Pancreas (tissue), 10 donors: ENCODE results near the gene SMYD3. TPM values are rescaled to one million over a fixed set of nuclear protein-coding genes. Genes with fewer than 3 reads are reported as not detected.

ENCODE experiments used
- ATAC-seq, 4 donors: fragments of 200-7000 bp; cut with Tn5 transposase; one replicate each; pipeline versions ENCODE4 v1.8.0 to v1.9.1; 2020; ENCODE audit warnings: mild to moderate bottlenecking in 4 of 4, moderate library complexity in 4 of 4
- DNase-seq, 6 donors: peaks; one replicate each; pipeline ENCODE4 v3.0.0-alpha.2; 2020
- FAIRE-seq: peaks from 2 replicates; lab custom pipeline; 2012; peaks lifted over from hg19 to GRCh38; lab: Jason Lieb, UNC
- H3K27ac ChIP-seq, 4 donors: fragments of 200-600 bp; sonication (generic); 1 replicate in 3 of 4; 2 replicates in 1 of 4; pipeline versions ENCODE4 v1.5.0 to v1.8.0; 2020
- H3K27me3 ChIP-seq, 4 donors: fragments of 200-600 bp; one replicate each; pipeline ENCODE4 v1.8.0; 2021
- H3K36me3 ChIP-seq, 3 donors: fragments of 200-600 bp; sonication (generic) in 1 of 3; one replicate each; pipeline versions ENCODE4 v1.5.0 to v1.8.0; 2020 to 2021
- H3K4me1 ChIP-seq, 3 donors: fragments of 200-600 bp; one replicate each; pipeline ENCODE4 v1.8.0; 2021
- H3K4me3 ChIP-seq, 4 donors: fragments of 200-600 bp; sonication (generic) in 2 of 4; one replicate each; pipeline versions ENCODE4 v1.5.0 to v1.8.0; 2020 to 2021
- H3K9me3 ChIP-seq, 4 donors: fragments of 200-600 bp; one replicate each; pipeline ENCODE4 v1.8.0; 2021
- WGBS, 2 donors: extraction: QIAGEN DNeasy Blood & Tissue Kit; methylation state at CpG; one replicate each; pipeline ENCODE4 v1.1.7; 2013; 5-methylcytosine and 5-hydroxymethylcytosine counted together
- intact Hi-C, 3 donors: fragments of 100-400 bp; cut with DNase I; formaldehyde crosslinking; loops; one replicate each; pipeline versions ENCODE4 v1.11.1 to v1.14.2; 2022
- polyA plus RNA-seq, 2 donors: library from polyadenylated mRNA; stranded (reverse); fragments of 200-250 nt; gene quantifications; one replicate each; pipeline ENCODE4 v1.2.3, GENCODE V29; 2013
- total RNA-seq, 6 donors: library from RNA; stranded (reverse); fragmentation: NEBNext Ultra II Directional in 4 of 6; extraction: Animal tissue kit (Norgen Biotek cat#: 25700) in 4 of 6; gene quantifications; one replicate each; pipeline versions ENCODE4 v1.2.1 to v1.2.4, GENCODE V29; 2021 to 2023
- TF ChIP-seq, protein P1 (sequence below), 4 donors: fragments of 200-600 bp; sonication (generic) in 3 of 4; IDR thresholded peaks; one replicate each; pipeline versions ENCODE4 v1.5.0 to v1.8.0; 2021; ENCODE audit warnings: antibody characterized with exemption in 4 of 4
- donor health status: healthy with polysubstance abuse.
- donor health status: DM: no; HTN: no; CAD: no; lungs with moderate emphysema.
- donor health status: DM: no; HTN: no; CAD: no.
- donor health status: control.
- donor health status: control.
- donor health status: Bipolar disorder and iron deficiency.
- donor health status: DM: yes; HTN: yes; CAD: no.
- donor health status: DM: no; HTN: no; CAD: no.
- donor health status: DM: no; HTN: no; CAD: no.
- donor health status: DM: yes; HTN: yes; CAD: no.

SMYD3 gene
- total and polyA plus RNA-seq, 8 donors: 4.6 to 10.5 (median 6.7) TPM

DNA sequence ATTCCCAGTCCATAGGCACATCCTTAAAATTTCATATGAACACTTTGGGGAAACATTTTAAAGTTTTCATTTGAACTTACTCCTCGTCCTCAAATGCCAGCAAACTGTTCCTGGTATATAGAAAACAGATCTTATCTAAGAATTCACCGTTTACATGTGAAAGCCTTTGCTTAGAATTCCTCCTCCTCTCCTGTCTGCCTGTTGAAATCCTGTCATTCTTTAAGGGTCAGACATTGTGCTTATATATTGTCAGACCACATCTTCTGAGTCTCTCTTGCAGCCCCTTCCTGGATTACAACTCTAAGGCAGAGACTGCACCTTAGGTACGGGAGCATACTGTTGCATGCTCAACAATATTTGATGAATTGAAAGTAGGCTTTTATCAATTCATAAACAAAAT lies 239.7 kb downstream of the SMYD3 start:
- FAIRE-seq (no peak), DNase-seq (no peak), ATAC-seq (no peak)
- TF ChIP-seq, protein P1, sequence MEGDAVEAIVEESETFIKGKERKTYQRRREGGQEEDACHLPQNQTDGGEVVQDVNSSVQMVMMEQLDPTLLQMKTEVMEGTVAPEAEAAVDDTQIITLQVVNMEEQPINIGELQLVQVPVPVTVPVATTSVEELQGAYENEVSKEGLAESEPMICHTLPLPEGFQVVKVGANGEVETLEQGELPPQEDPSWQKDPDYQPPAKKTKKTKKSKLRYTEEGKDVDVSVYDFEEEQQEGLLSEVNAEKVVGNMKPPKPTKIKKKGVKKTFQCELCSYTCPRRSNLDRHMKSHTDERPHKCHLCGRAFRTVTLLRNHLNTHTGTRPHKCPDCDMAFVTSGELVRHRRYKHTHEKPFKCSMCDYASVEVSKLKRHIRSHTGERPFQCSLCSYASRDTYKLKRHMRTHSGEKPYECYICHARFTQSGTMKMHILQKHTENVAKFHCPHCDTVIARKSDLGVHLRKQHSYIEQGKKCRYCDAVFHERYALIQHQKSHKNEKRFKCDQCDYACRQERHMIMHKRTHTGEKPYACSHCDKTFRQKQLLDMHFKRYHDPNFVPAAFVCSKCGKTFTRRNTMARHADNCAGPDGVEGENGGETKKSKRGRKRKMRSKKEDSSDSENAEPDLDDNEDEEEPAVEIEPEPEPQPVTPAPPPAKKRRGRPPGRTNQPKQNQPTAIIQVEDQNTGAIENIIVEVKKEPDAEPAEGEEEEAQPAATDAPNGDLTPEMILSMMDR (IDR thresholded peaks at IDR 0.05): no peak
- Histone ChIP-seq H3K36me3 (no peaks in the 10 kb centered on the region), H3K9me3 (no peaks in the 10 kb centered on the region), H3K27ac (no peak overlapping the region), H3K4me1 (no peaks in the 10 kb centered on the region), H3K4me3 (no peak overlapping the region), H3K27me3 (no peaks in the 10 kb centered on the region)
- intact Hi-C loops: no loop called here
- 80 to 81% methylated on average over 3 of the region's 3 CpGs for WGBS, 2 donors

GRCh38 chr1:246265481-246265880 lies 241.6 kb downstream of the SMYD3 start:
- Histone ChIP-seq H3K27ac (no peak overlapping the region), H3K4me1 (no peaks in the 10 kb centered on the region), H3K27me3 (no peaks in the 10 kb centered on the region), H3K4me3 (no peak overlapping the region), H3K36me3 (no peaks in the 10 kb centered on the region), H3K9me3 (no peaks in the 10 kb centered on the region)
- TF ChIP-seq, protein P1 (IDR thresholded peaks at IDR 0.05): no peak
- FAIRE-seq: no peak
- 92 to 98% methylated on average over 2 of the region's 2 CpGs for WGBS, 2 donors
- no peak for ATAC-seq
- no peak for DNase-seq
- intact Hi-C loops: no loop called here

GRCh38 chr1:246262281-246262680 lies 244.8 kb downstream of the SMYD3 start:
- H3K9me3 ChIP-seq: no peaks in the 10 kb centered on the region
- WGBS, 2 donors: 66 to 68% methylated on average over 6 of the region's 6 CpGs
- intact Hi-C loops: no loop called here
- H3K27me3 ChIP-seq: no peaks in the 10 kb centered on the region
- no peak for ATAC-seq
- no peak for FAIRE-seq
- TF ChIP-seq, protein P1 (IDR thresholded peaks at IDR 0.05): no peak
- no peak for DNase-seq
- no peaks in the 10 kb centered on the region for H3K4me1 ChIP-seq
- H3K36me3 ChIP-seq: no peaks in the 10 kb centered on the region
- H3K4me3 ChIP-seq: no peak overlapping the region
- no peak overlapping the region for H3K27ac ChIP-seq

GRCh38 chr1:246261639-246262038 lies 245.4 kb downstream of the SMYD3 start:
- TF ChIP-seq, protein P1 (IDR thresholded peaks at IDR 0.05): no peak
- Histone ChIP-seq H3K27ac (no peak overlapping the region), H3K27me3 (no peaks in the 10 kb centered on the region), H3K4me3 (no peak overlapping the region), H3K36me3 (no peaks in the 10 kb centered on the region), H3K9me3 (no peaks in the 10 kb centered on the region), H3K4me1 (no peaks in the 10 kb centered on the region)
- FAIRE-seq: no peak
- ATAC-seq: no peak
- intact Hi-C loops: no loop called here
- DNase-seq: no peak
- WGBS, 2 donors: 78 to 79% methylated on average over 3 of the region's 3 CpGs

- FAIRE-seq (no peak), DNase-seq (no peak), ATAC-seq (no peak)
- WGBS, 2 donors: 91 to 100% methylated on average over 4 of the region's 4 CpGs
- Histone ChIP-seq H3K9me3 (no peaks in the 10 kb centered on the region), H3K36me3 (no peaks in the 10 kb centered on the region), H3K4me1 (no peaks in the 10 kb centered on the region), H3K27me3 (no peaks in the 10 kb centered on the region), H3K27ac (no peak overlapping the region), H3K4me3 (no peak overlapping the region)
- TF ChIP-seq, protein P1 (IDR thresholded peaks at IDR 0.05): no peak
- intact Hi-C loops: no loop called here
Measured at GRCh38 chr1:246258250-246258649, 248.8 kb downstream of the SMYD3 start.
